C4-2B (cell line): ENCODE results near the gene SRRM4.

Experiments
- ZFX ChIP-seq: fragments of 450-650 bp; IDR thresholded peaks from 2 replicates; pipeline ENCODE4 v1.6.1; 2017
- TF ChIP-seq, protein P1 (sequence below): fragments of 450-650 bp; conservative IDR thresholded peaks from 2 replicates; pipeline ENCODE4 v1.5.1; 2017; ENCODE audit warnings: mild to moderate bottlenecking

DNA sequence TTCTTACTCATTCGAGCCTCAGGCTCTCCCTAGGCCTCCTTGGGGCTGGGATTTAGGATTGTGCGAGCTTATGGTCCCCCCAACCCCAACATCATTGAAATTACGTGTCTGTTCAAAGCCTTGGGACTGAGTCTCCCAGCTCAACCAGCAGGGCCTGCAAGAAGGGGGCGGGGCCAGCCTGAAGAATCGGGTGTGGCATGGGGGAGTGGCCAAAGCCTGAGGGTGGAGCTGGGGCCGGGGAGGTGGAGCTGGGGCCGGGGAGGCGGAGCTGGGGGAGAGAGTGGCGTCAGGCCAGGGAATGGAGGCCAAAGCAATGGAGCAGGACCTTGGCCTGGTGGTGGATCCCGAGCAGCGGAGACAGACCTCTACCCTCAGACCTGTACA, 173.1 kb downstream of the SRRM4 start:
- TF ChIP-seq, protein P1, sequence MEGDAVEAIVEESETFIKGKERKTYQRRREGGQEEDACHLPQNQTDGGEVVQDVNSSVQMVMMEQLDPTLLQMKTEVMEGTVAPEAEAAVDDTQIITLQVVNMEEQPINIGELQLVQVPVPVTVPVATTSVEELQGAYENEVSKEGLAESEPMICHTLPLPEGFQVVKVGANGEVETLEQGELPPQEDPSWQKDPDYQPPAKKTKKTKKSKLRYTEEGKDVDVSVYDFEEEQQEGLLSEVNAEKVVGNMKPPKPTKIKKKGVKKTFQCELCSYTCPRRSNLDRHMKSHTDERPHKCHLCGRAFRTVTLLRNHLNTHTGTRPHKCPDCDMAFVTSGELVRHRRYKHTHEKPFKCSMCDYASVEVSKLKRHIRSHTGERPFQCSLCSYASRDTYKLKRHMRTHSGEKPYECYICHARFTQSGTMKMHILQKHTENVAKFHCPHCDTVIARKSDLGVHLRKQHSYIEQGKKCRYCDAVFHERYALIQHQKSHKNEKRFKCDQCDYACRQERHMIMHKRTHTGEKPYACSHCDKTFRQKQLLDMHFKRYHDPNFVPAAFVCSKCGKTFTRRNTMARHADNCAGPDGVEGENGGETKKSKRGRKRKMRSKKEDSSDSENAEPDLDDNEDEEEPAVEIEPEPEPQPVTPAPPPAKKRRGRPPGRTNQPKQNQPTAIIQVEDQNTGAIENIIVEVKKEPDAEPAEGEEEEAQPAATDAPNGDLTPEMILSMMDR = no peak
- TF ChIP-seq ZFX = no peak
